Endothelial cell of umbilical vein (primary cell): ENCODE measurements around the gene HSD3B7. TPM values are rescaled to one million over a fixed set of nuclear protein-coding genes. Genes with fewer than 3 reads are reported as not detected.

Experiments
- BruUV-seq: library from RNA; stranded (reverse); fragments of 400-500 nt; replicated peaks from 2 replicates; lab custom pipeline; 2021; lab: Mats Ljungman, UMichigan
- CTCF ChIA-PET: fragments of 300-600, 350-600 bp; sonication (Branson Sonifier 250); formaldehyde crosslinking; loops from one replicate; lab custom pipeline; 2021; ENCODE audit warnings: antibody characterized with exemption, inconsistent platforms; lab: Charles Lee
- POLR2A ChIA-PET: fragments of 300-600, 350-600 bp; sonication (Branson Sonifier 250); formaldehyde crosslinking; loops from one replicate; lab custom pipeline; 2021; ENCODE audit warnings: antibody characterized with exemption, inconsistent platforms; lab: Charles Lee
- DNase-seq: peaks from one replicate; pipeline ENCODE4 v3.0.0-alpha.2; 2011; ENCODE audit warnings: low read depth, low spot score
- FAIRE-seq: peaks from 2 replicates; lab custom pipeline; 2011; peaks lifted over from hg19 to GRCh38; lab: Jason Lieb, UNC
- H2AFZ ChIP-seq: 2 replicates; pipeline ENCODE4 v1.6.0; 2012; ENCODE audit warnings: low read depth, low read length, control low read depth, inconsistent platforms
- H3K27ac ChIP-seq: 2 replicates; pipeline ENCODE4 v1.5.1; 2011; ENCODE audit warnings: low read depth, mild to moderate bottlenecking, control low read depth, low read length, moderate library complexity; ENCODE audit not compliant: insufficient read depth
- H3K27me3 ChIP-seq, 2 experiments: 2 replicates each; pipeline versions ENCODE4 v1.6.0 to v1.6.1; 2011; ENCODE audit warnings: low read length in 2 of 2, mixed read lengths in 1 of 2; ENCODE audit not compliant: control insufficient read depth in 2 of 2, insufficient read depth in 2 of 2
- H3K36me3 ChIP-seq, 2 experiments: 2 replicates in 1 of 2; 3 replicates in 1 of 2; pipeline ENCODE4 v1.5.1; 2011; ENCODE audit warnings: low read length in 2 of 2, mild to moderate bottlenecking in 1 of 2, moderate library complexity in 1 of 2; ENCODE audit not compliant: control insufficient read depth in 2 of 2, insufficient read depth in 2 of 2; ENCODE audit errors: extremely low read depth in 1 of 2
- H3K4me1 ChIP-seq: 3 replicates; pipeline ENCODE4 v1.5.1; 2011; ENCODE audit warnings: mild to moderate bottlenecking, low read length; ENCODE audit not compliant: control insufficient read depth, insufficient read depth; ENCODE audit errors: extremely low read depth
- H3K4me2 ChIP-seq: 2 replicates; pipeline ENCODE4 v1.6.1; 2011; ENCODE audit warnings: low read length, control low read depth, mixed read lengths; ENCODE audit not compliant: insufficient read depth
- H3K4me3 ChIP-seq, 3 experiments: fragments of 200-600 bp in 1 of 3; sonication (generic), shearing (Covaris generic) in 1 of 3; replicated peaks in 1 of 3; 2 replicates each; pipeline ENCODE4 v1.5.1; 2011 to 2016; ENCODE audit warnings: control low read depth in 3 of 3, low read length in 3 of 3, mild to moderate bottlenecking in 2 of 3, inconsistent platforms in 1 of 3, low read depth in 1 of 3, moderate library complexity in 1 of 3; ENCODE audit not compliant: insufficient read depth in 1 of 3
- H3K79me2 ChIP-seq: 2 replicates; pipeline ENCODE4 v1.6.0; 2012; ENCODE audit warnings: low read length, inconsistent platforms; ENCODE audit not compliant: control insufficient read depth, insufficient read depth
- H3K9ac ChIP-seq: replicated peaks from 2 replicates; pipeline ENCODE3; 2011; ENCODE audit warnings: low read length, control low read depth; ENCODE audit not compliant: insufficient read depth; ENCODE audit errors: extremely low read depth
- H3K9me1 ChIP-seq: replicated peaks from 3 replicates; pipeline ENCODE4 v1.6.0; 2011; ENCODE audit warnings: mild to moderate bottlenecking, low read length; ENCODE audit not compliant: control insufficient read depth, insufficient read depth; ENCODE audit errors: extremely low read depth
- H3K9me3 ChIP-seq: replicated peaks from 2 replicates; pipeline ENCODE4 v1.5.1; 2012; ENCODE audit warnings: low read length, inconsistent platforms; ENCODE audit not compliant: control insufficient read depth, insufficient read depth
- H4K20me1 ChIP-seq: replicated peaks from 2 replicates; pipeline ENCODE3; 2011; ENCODE audit warnings: mild to moderate bottlenecking, low read length; ENCODE audit not compliant: control insufficient read depth, insufficient read depth; ENCODE audit errors: extremely low read depth
- CTCF ChIP-seq, 2 donors: IDR thresholded peaks; 1 replicate in 1 of 2; 2 replicates in 1 of 2; pipeline ENCODE4 v1.5.1; 2011; ENCODE audit warnings: low read length in 2 of 2, mild to moderate bottlenecking in 2 of 2, moderate library complexity in 2 of 2, control low read depth in 1 of 2, inconsistent platforms in 1 of 2, low read depth in 1 of 2; ENCODE audit not compliant: insufficient read depth in 1 of 2; ENCODE audit errors: extremely low read depth in 1 of 2
- EZH2 ChIP-seq: IDR thresholded peaks from 2 replicates; pipeline ENCODE4 v1.6.1; 2012; ENCODE audit warnings: borderline replicate concordance, low read depth, mild to moderate bottlenecking, moderate library complexity, low read length, inconsistent platforms; ENCODE audit not compliant: severe bottlenecking
- FOS ChIP-seq: IDR thresholded peaks from 2 replicates; pipeline ENCODE4 v1.6.1; 2011; ENCODE audit warnings: mild to moderate bottlenecking, low read length, moderate library complexity, borderline replicate concordance; ENCODE audit not compliant: insufficient read depth
- GATA2 ChIP-seq: IDR thresholded peaks from 2 replicates; pipeline ENCODE4 v1.7.0; 2011; ENCODE audit warnings: low read depth, mild to moderate bottlenecking, moderate library complexity, mixed read lengths, low read length; ENCODE audit not compliant: insufficient read length, insufficient read depth
- JUN ChIP-seq: IDR thresholded peaks from 2 replicates; pipeline ENCODE4 v1.6.1; 2011; ENCODE audit warnings: borderline replicate concordance, low read depth; ENCODE audit not compliant: insufficient read length, insufficient read depth
- MAX ChIP-seq: IDR thresholded peaks from 2 replicates; pipeline ENCODE4 v1.6.1; 2011; ENCODE audit not compliant: insufficient read depth, insufficient read length
- MYC ChIP-seq: IDR thresholded peaks from one replicate; pipeline ENCODE4 v1.6.1; 2011; ENCODE audit warnings: mild to moderate bottlenecking, low read depth, low read length
- POLR2A ChIP-seq: IDR thresholded peaks from 2 replicates; pipeline ENCODE4 v1.6.1; 2012; ENCODE audit warnings: low read depth, mild to moderate bottlenecking, control low read depth, low read length
- POLR2AphosphoS5 ChIP-seq: IDR thresholded peaks from 2 replicates; pipeline ENCODE4 v1.6.1; 2012; ENCODE audit warnings: low read depth, mild to moderate bottlenecking, control low read depth, low read length, moderate library complexity; ENCODE audit not compliant: insufficient read depth
- dilution Hi-C: fragments of 300-500 bp; cut with MboI; formaldehyde crosslinking; loops from one replicate; pipeline ENCODE4 v1.15.0; 2019; ENCODE audit warnings: low sequenced_read_pairs; ENCODE audit not compliant: extremely low pct_ligation_motif_present
- intact Hi-C: fragments of 100-400 bp; cut with micrococcal nuclease; formaldehyde crosslinking; loops from one replicate; pipeline ENCODE4 v1.10.0; 2022
- polyA plus RNA-seq, 4 experiments: library from polyadenylated mRNA; depleted of rRNA in 3 of 4; stranded (reverse) in 3 of 4; unstranded in 1 of 4; fragments of >200 nt; gene quantifications; 2 replicates each; pipeline versions ENCODE4 v1.2.1 to v1.2.3, GENCODE V29; 2011 to 2012; ENCODE audit warnings: missing spikeins in 1 of 4
- total RNA-seq: library from RNA; stranded (reverse); gene quantifications from 2 replicates; pipeline ENCODE4 v1.2.3, GENCODE V29; 2021

HSD3B7 gene
- total and polyA plus RNA-seq, 2 donors (not counting 3 experiments of a cell fraction or from before 2014, with no cell fraction given), result 3.5 to 4.8 TPM

- Histone ChIP-seq H3K9me3 (no peaks in the 10 kb centered on the region), H3K79me2 (no peaks in the 10 kb centered on the region), H3K4me2 (no peak overlapping the region), H3K9me1 (no peaks in the 10 kb centered on the region), H3K4me3 (no peak overlapping the region), H2AFZ (no peak overlapping the region), H3K9ac (no peak overlapping the region), H4K20me1 (no peaks in the 10 kb centered on the region), H3K4me1 (no peaks in the 10 kb centered on the region), H3K27ac (no peak overlapping the region), H3K36me3 (peaks cover 9 to 35% of the 10 kb centered on the region in 2 experiments), H3K27me3 (no peaks in the 10 kb centered on the region)
- intact Hi-C loops (loop anchor here (10.0 kb wide), 1 partner anchor 715 kb away; no protein-coding TSS in a partner anchor), dilution Hi-C loops (no loop called here)
- TF ChIP-seq POLR2AphosphoS5 (no peak), JUN (no peak), FOS (no peak), GATA2 (no peak), POLR2A (no peak), MYC (no peak), MAX (no peak), CTCF (IDR thresholded peaks at IDR 0.05; ENCODE audit: extremely low read depth in 1 of 2, insufficient read depth in 1 of 2, low read depth in 1 of 2, low read length in 2 of 2) (no peak), EZH2 (no peak)
- BruUV-seq, result no TSS peak
- DNase-seq (no peak), FAIRE-seq (no peak)
- ChIA-PET POLR2A (no interaction called here), CTCF (no interaction called here)
Observed at GRCh38 chr16:30980023-30980371, 5.0 kb upstream of the HSD3B7 start.
